Mesodermal cell (in vitro differentiated cells): ENCODE measurements around the gene KLRC4.

Experiments
- H3K27ac ChIP-seq: 2 replicates; pipeline ENCODE4 v1.7.0; 2013; ENCODE audit warnings: mild to moderate bottlenecking, low read depth, low read length, moderate library complexity; ENCODE audit not compliant: severe bottlenecking
- H3K36me3 ChIP-seq: 2 replicates; pipeline ENCODE4 v1.7.1; 2013; ENCODE audit warnings: mild to moderate bottlenecking, low read length, moderate library complexity; ENCODE audit not compliant: control insufficient read depth, insufficient read depth
- H3K4me1 ChIP-seq: one replicate; pipeline ENCODE4 v1.7.1; 2013; ENCODE audit warnings: mild to moderate bottlenecking, low read length; ENCODE audit not compliant: insufficient read depth, control insufficient read depth, poor library complexity, severe bottlenecking
- H3K4me3 ChIP-seq: 2 replicates; pipeline ENCODE4 v1.7.0; 2013; ENCODE audit warnings: low read length, control low read depth, mild to moderate bottlenecking; ENCODE audit not compliant: insufficient read depth, poor library complexity, severe bottlenecking; ENCODE audit errors: extremely low read depth
- H3K9me3 ChIP-seq: 2 replicates; pipeline ENCODE4 v1.7.1; 2013; ENCODE audit warnings: mild to moderate bottlenecking, low read length, moderate library complexity; ENCODE audit not compliant: control insufficient read depth
- WGBS, 2 experiments: methylation state at CpG; one replicate each; pipeline ENCODE4 v1.1.5; 2013; ENCODE audit warnings: missing lambda C conversion rate in 2 of 2; ENCODE audit not compliant: insufficient coverage in 2 of 2; 5-methylcytosine and 5-hydroxymethylcytosine counted together

Gene KLRC4

DNA sequence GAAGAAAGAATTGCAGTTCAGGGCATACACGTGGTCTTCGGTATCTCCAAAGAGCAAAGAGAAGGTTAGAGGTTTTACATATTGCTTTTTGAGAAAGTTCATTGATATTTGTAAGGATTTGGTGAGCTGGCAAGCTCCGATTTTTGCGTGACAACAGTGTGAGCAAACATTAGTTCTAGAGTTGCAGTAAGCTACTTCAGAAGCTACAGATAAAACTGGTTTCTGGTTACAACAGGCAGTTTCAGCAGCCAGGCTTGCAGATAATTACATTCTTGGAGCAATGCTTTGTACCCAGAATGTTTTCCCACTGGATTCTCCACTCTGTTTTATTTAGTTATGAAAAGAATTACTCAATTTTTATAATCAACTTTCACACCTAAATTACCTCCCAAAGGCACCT lies 47.9 kb downstream of the KLRC4 start:
- H3K4me3 ChIP-seq: no peak overlapping the region
- no peaks in the 10 kb centered on the region for H3K36me3 ChIP-seq
- 70 to 71% methylated on average over 4 of the region's 4 CpGs for WGBS, 2 experiments
- H3K27ac ChIP-seq: peak overlapping the region; percentile 58
- H3K4me1 ChIP-seq: peaks cover 25% of the 10 kb centered on the region
- H3K9me3 ChIP-seq: peaks cover 3% of the 10 kb centered on the region

DNA sequence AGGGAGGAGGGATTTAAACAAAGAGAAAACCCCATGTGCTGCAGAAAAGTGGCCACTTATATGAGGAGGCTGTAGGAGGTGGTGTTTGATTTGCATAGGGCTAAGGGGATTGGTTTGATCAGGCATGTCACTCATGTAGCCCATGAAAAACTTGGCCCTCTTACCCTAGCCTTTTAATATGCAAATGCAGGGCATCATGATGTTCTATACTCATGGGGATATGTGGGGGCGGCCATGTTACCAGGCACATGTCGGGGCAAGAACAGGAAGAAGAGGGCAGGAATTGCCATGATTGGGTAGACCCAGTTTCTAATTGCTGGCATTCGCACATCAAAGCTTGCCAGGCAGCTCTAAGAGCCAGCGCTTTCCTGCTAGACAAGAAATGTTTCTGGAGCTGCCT lies 48.5 kb downstream of the KLRC4 start:
- Histone ChIP-seq H3K9me3 (peaks cover 3% of the 10 kb centered on the region), H3K4me1 (peaks cover 25% of the 10 kb centered on the region), H3K4me3 (no peak overlapping the region), H3K36me3 (no peaks in the 10 kb centered on the region), H3K27ac (no peak overlapping the region)
- WGBS, 2 experiments: 78 to 85% methylated on average over 3 to 4 of the region's 4 CpGs

DNA sequence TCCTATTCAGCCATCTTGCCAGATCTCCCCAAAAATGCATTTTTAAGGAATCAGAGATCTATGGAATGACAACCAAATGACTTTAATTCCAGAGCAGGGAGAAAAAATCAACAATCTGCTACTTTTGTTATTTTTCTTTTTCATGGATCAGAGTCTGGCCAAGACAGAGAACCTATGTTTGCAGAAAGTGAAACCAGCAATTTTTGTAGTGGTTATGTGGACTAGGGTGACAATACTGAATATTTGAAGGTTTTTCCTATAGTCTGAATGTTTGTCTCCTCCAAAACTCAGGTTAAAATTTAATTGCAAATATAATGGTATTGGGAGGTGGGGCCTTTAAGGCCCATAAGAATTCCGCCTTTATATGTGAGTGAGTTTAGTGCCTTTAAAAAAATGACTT lies 50.6 kb downstream of the KLRC4 start:
- H3K36me3 ChIP-seq: no peaks in the 10 kb centered on the region
- H3K27ac ChIP-seq: no peak overlapping the region
- H3K4me3 ChIP-seq: no peak overlapping the region
- H3K9me3 ChIP-seq: peaks cover 3% of the 10 kb centered on the region
- peaks cover 20% of the 10 kb centered on the region for H3K4me1 ChIP-seq
- WGBS, 2 experiments: no CpG with 5 or more reads among the region's 1 CpG

DNA sequence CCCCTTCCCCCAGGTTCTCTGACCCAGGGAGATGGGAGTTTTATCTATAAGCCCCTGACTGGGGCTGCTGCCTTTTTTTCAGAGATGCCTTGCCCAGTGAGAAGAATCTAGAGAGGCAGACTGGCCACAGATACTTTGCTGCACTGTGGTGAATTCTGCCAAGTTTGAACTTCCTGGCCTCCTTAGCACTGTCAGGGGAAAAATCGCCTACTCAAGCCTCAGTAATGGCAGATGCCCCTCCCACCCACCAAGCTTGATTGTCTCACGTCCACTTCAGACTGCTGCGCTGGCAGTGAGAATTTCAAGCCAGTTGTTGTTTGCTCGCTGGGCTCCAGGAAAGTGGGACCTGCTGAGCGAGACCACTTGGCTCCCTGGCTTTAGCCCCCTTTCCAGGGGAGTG lies 51.4 kb downstream of the KLRC4 start:
- H3K36me3 ChIP-seq: no peaks in the 10 kb centered on the region
- WGBS, 2 experiments: 85 to 86% methylated on average over 3 to 4 of the region's 5 CpGs
- H3K4me3 ChIP-seq: no peak overlapping the region
- H3K27ac ChIP-seq: no peak overlapping the region
- peaks cover 12% of the 10 kb centered on the region for H3K4me1 ChIP-seq
- H3K9me3 ChIP-seq: peaks cover 3% of the 10 kb centered on the region
